ENCODE measurements around the gene INHBC.

The INHBC gene

GRCh38 chr12:57469296-57470164, 34.9 kb downstream of the INHBC start:
- no peak for DNase-seq (ENCODE audit: low read depth in 2 of 2)

- no peak for DNase-seq (ENCODE audit: low read depth in 2 of 2)
Observed at GRCh38 chr12:57470286-57470969, 35.8 kb downstream of the INHBC start.

- no peak for DNase-seq (ENCODE audit: low read depth in 2 of 2)
Observed at GRCh38 chr12:57470970-57471656, 36.5 kb downstream of the INHBC start.

GRCh38 chr12:57471661-57472060, 37.1 kb downstream of the INHBC start:
- no peak for DNase-seq (ENCODE audit: low read depth in 2 of 2)

GRCh38 chr12:57472391-57472790, 37.8 kb downstream of the INHBC start:
- no peak for DNase-seq (ENCODE audit: low read depth in 2 of 2)

GRCh38 chr12:57473392-57473791, 38.8 kb downstream of the INHBC start:
- no peak for DNase-seq (ENCODE audit: low read depth in 2 of 2)

- no peak for DNase-seq (ENCODE audit: low read depth in 2 of 2)
Observed at GRCh38 chr12:57473886-57474285, 39.3 kb downstream of the INHBC start.

GRCh38 chr12:57474430-57474829, 39.8 kb downstream of the INHBC start:
- no peak for DNase-seq (ENCODE audit: low read depth in 2 of 2)

- no peak for DNase-seq (ENCODE audit: low read depth in 2 of 2)
Observed at GRCh38 chr12:57474862-57475261, 40.3 kb downstream of the INHBC start.

GRCh38 chr12:57475271-57476161, 40.9 kb downstream of the INHBC start:
- no peak for DNase-seq (ENCODE audit: low read depth in 2 of 2)

GRCh38 chr12:57476162-57476992, 41.8 kb downstream of the INHBC start:
- peak; percentile 55 to 67 for DNase-seq (ENCODE audit: low read depth in 2 of 2)

GRCh38 chr12:57476993-57477709, 42.6 kb downstream of the INHBC start:
- DNase-seq (ENCODE audit: low read depth in 2 of 2), result no peak

- no peak for DNase-seq (ENCODE audit: low read depth in 2 of 2)
Observed at GRCh38 chr12:57477710-57478681, 43.4 kb downstream of the INHBC start.

- DNase-seq (ENCODE audit: low read depth in 2 of 2), result no peak
Observed at GRCh38 chr12:57479043-57479375, 44.4 kb downstream of the INHBC start.

GRCh38 chr12:57479376-57480115, 45.0 kb downstream of the INHBC start, which contains the start of gene ARHGAP9:
Gene ARHGAP9, minus strand, starts transcription at chr12:57479866. Its CDS starts 460 bp downstream, at chr12:57479406.
- peak in 1 of 2 donors; percentile 48 for DNase-seq (ENCODE audit: low read depth in 2 of 2)

- DNase-seq (ENCODE audit: low read depth in 2 of 2), result no peak
Observed at GRCh38 chr12:57481671-57482070, 47.1 kb downstream of the INHBC start.

- DNase-seq (ENCODE audit: low read depth in 2 of 2), result no peak
Observed at GRCh38 chr12:57483466-57483865, 48.9 kb downstream of the INHBC start.

GRCh38 chr12:57485695-57486094, 51.1 kb downstream of the INHBC start:
- no peak for DNase-seq (ENCODE audit: low read depth in 2 of 2)
